Smooth muscle cell (in vitro differentiated cells): ENCODE results near the gene NR2E1. TPM values are rescaled to one million over a fixed set of nuclear protein-coding genes. Genes with fewer than 3 reads are reported as not detected.

Experiments
- DNase-seq: peaks from one replicate; lab custom pipeline; 2025; ENCODE audit not compliant: unreplicated experiment; lab: John Stamatoyannopoulos, UW
- H2AFZ ChIP-seq: fragments of 200-600 bp; sonication (generic); 2 replicates; pipeline ENCODE4 v1.6.0; 2016; ENCODE audit warnings: antibody characterized with exemption, low read depth, mild to moderate bottlenecking
- H3F3A ChIP-seq: fragments of 200-600 bp; sonication (generic); 2 replicates; pipeline ENCODE4 v1.6.0; 2017; ENCODE audit warnings: antibody characterized with exemption, low read depth
- H3K27ac ChIP-seq: fragments of 200-600 bp; sonication (generic); 2 replicates; pipeline ENCODE4 v1.5.1; 2016; ENCODE audit warnings: low read depth, mild to moderate bottlenecking
- H3K27me3 ChIP-seq: fragments of 200-600 bp; sonication (generic); 2 replicates; pipeline ENCODE4 v1.6.1; 2016; ENCODE audit warnings: low read depth, mild to moderate bottlenecking
- H3K36me3 ChIP-seq: fragments of 200-600 bp; sonication (generic); 2 replicates; pipeline ENCODE4 v1.5.1; 2016; ENCODE audit warnings: low read depth
- H3K4me1 ChIP-seq: fragments of 200-600 bp; sonication (generic); 2 replicates; pipeline ENCODE4 v1.5.1; 2016; ENCODE audit warnings: low read depth
- H3K4me2 ChIP-seq: fragments of 200-600 bp; sonication (generic); 2 replicates; pipeline ENCODE4 v1.6.0; 2016; ENCODE audit warnings: mild to moderate bottlenecking
- H3K4me3 ChIP-seq: fragments of 200-600 bp; sonication (generic); 2 replicates; pipeline ENCODE4 v1.5.1; 2016; ENCODE audit warnings: mild to moderate bottlenecking
- H3K79me2 ChIP-seq: fragments of 200-600 bp; sonication (generic); 2 replicates; pipeline ENCODE4 v1.6.0; 2016; ENCODE audit warnings: low read depth, mild to moderate bottlenecking
- H3K9ac ChIP-seq: fragments of 200-600 bp; sonication (generic); 2 replicates; pipeline ENCODE4 v1.6.0; 2016; ENCODE audit warnings: low read depth
- H3K9me3 ChIP-seq: fragments of 200-600 bp; sonication (generic); replicated peaks from 2 replicates; pipeline ENCODE4 v1.5.1; 2016; ENCODE audit warnings: low read depth
- H4K20me1 ChIP-seq: fragments of 200-600 bp; sonication (generic); 2 replicates; pipeline ENCODE4 v1.6.0; 2016; ENCODE audit warnings: low read depth
- WGBS: methylation state at CpG from one replicate; pipeline ENCODE4 v1.1.7; 2016; ENCODE audit warnings: low lambda C conversion rate; 5-methylcytosine and 5-hydroxymethylcytosine counted together
- polyA plus RNA-seq: library from polyadenylated mRNA; unstranded; fragments of >200 nt; fragmentation: Nextera tagmentation; extraction: Ambion mirVana; gene quantifications from 2 replicates; pipeline ENCODE4 v1.2.1, GENCODE V29; 2016
- total RNA-seq: library from RNA; depleted of rRNA; stranded (reverse); fragments of >200 nt; gene quantifications from 2 replicates; pipeline ENCODE4 v1.2.3, GENCODE V29; 2014
- TF ChIP-seq, protein P1 (sequence below): fragments of 200-600 bp; sonication (generic); IDR thresholded peaks from 2 replicates; pipeline ENCODE4 v1.5.1; 2017; ENCODE audit warnings: borderline replicate concordance, mild to moderate bottlenecking, antibody characterized with exemption; ENCODE audit not compliant: insufficient read depth, poor library complexity, severe bottlenecking

Gene NR2E1
- total and polyA plus RNA-seq, 2 experiments from 2014 or later, result not detected

DNA sequence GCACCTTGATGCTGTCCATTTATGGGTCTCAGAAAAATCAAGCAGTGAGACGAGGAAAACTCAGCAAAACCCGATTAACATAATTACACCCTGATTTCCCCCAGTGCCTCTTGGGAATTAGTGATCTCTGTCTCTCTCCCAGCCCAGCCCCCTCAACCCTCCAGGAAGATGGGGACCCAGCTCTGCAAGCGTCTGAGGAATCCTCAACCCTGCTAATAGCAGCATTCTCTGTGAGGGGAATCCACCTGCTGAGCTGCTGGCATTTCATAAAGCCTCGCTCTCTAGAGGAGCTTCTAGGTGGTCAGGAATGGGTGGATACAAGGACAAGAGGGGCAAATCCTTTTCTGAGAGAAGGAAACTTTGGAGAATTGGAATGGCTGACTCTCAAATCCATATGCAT is 13.9 kb downstream of the NR2E1 start:
- H3K4me1 ChIP-seq, result peaks cover 8% of the 10 kb centered on the region
- no peaks in the 10 kb centered on the region for H3K79me2 ChIP-seq
- H3K27me3 ChIP-seq, result peaks cover 79% of the 10 kb centered on the region
- H3K9ac ChIP-seq, result no peak overlapping the region
- no peaks in the 10 kb centered on the region for H3K36me3 ChIP-seq
- TF ChIP-seq, protein P1, sequence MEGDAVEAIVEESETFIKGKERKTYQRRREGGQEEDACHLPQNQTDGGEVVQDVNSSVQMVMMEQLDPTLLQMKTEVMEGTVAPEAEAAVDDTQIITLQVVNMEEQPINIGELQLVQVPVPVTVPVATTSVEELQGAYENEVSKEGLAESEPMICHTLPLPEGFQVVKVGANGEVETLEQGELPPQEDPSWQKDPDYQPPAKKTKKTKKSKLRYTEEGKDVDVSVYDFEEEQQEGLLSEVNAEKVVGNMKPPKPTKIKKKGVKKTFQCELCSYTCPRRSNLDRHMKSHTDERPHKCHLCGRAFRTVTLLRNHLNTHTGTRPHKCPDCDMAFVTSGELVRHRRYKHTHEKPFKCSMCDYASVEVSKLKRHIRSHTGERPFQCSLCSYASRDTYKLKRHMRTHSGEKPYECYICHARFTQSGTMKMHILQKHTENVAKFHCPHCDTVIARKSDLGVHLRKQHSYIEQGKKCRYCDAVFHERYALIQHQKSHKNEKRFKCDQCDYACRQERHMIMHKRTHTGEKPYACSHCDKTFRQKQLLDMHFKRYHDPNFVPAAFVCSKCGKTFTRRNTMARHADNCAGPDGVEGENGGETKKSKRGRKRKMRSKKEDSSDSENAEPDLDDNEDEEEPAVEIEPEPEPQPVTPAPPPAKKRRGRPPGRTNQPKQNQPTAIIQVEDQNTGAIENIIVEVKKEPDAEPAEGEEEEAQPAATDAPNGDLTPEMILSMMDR, result no peak
- WGBS, result 16% methylated on average over 4 of the region's 4 CpGs
- H3F3A ChIP-seq, result no peaks in the 10 kb centered on the region
- no peak overlapping the region for H3K4me2 ChIP-seq
- H3K27ac ChIP-seq, result no peak overlapping the region
- no peak for DNase-seq
- H2AFZ ChIP-seq, result no peak overlapping the region
- no peaks in the 10 kb centered on the region for H4K20me1 ChIP-seq
- no peak overlapping the region for H3K4me3 ChIP-seq
- H3K9me3 ChIP-seq, result no peaks in the 10 kb centered on the region

GRCh38 chr6:108180266-108180665 is 14.4 kb downstream of the NR2E1 start:
- Histone ChIP-seq H3K4me3 (no peak overlapping the region), H3K9me3 (no peaks in the 10 kb centered on the region), H3K4me1 (peaks cover 5% of the 10 kb centered on the region), H4K20me1 (no peaks in the 10 kb centered on the region), H3K79me2 (no peaks in the 10 kb centered on the region), H2AFZ (no peak overlapping the region), H3K36me3 (no peaks in the 10 kb centered on the region), H3K27me3 (peaks cover 79% of the 10 kb centered on the region), H3K27ac (no peak overlapping the region), H3K4me2 (no peak overlapping the region), H3K9ac (no peak overlapping the region), H3F3A (no peaks in the 10 kb centered on the region)
- TF ChIP-seq, protein P1, result no peak
- 27% methylated on average over 1 of the region's 1 CpG for WGBS
- no peak for DNase-seq

GRCh38 chr6:108180776-108181175 is 15.0 kb downstream of the NR2E1 start:
- Histone ChIP-seq H3K4me3 (no peak overlapping the region), H3K79me2 (no peaks in the 10 kb centered on the region), H3K9ac (no peak overlapping the region), H3K4me2 (no peak overlapping the region), H3K4me1 (peaks cover 4% of the 10 kb centered on the region), H3K36me3 (no peaks in the 10 kb centered on the region), H3F3A (no peaks in the 10 kb centered on the region), H3K27me3 (peaks cover 79% of the 10 kb centered on the region), H3K27ac (no peak overlapping the region), H3K9me3 (no peaks in the 10 kb centered on the region), H2AFZ (no peak overlapping the region), H4K20me1 (no peaks in the 10 kb centered on the region)
- no peak for DNase-seq
- TF ChIP-seq, protein P1, result no peak
- 75% methylated on average over 6 of the region's 6 CpGs for WGBS

DNA sequence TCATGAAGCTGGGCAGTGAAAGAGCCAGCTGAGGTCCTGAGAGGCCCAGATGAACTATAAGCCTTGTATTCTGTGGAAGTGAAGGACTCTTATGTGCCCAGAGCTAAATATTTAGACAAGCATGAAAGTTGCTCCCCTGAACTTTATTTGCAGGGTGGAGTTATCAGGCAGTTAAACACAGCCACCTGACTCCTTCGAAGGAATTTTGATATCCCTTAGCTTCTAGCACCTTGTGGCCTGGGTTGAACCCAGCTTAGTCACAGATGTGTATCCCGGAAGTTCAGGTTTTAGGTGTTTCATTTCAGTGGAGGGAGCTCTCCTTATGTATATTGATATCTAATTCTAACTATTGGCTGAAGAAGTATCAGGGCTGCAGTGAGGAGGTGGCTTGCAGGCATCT is 20.4 kb downstream of the NR2E1 start:
- WGBS, result 86% methylated on average over 2 of the region's 2 CpGs
- DNase-seq, result no peak
- no peak overlapping the region for H3K4me2 ChIP-seq
- no peaks in the 10 kb centered on the region for H3K9me3 ChIP-seq
- no peaks in the 10 kb centered on the region for H3F3A ChIP-seq
- no peak overlapping the region for H3K9ac ChIP-seq
- H3K27me3 ChIP-seq, result peaks cover 69% of the 10 kb centered on the region
- H3K79me2 ChIP-seq, result no peaks in the 10 kb centered on the region
- H4K20me1 ChIP-seq, result no peaks in the 10 kb centered on the region
- no peak overlapping the region for H2AFZ ChIP-seq
- no peak overlapping the region for H3K4me3 ChIP-seq
- TF ChIP-seq, protein P1, result no peak
- no peaks in the 10 kb centered on the region for H3K36me3 ChIP-seq
- H3K27ac ChIP-seq, result no peak overlapping the region
- H3K4me1 ChIP-seq, result no peaks in the 10 kb centered on the region
